Measurements from ENCODE around the gene BMP8B. TPM values are rescaled to one million over a fixed set of nuclear protein-coding genes. Genes with fewer than 3 reads are reported as not detected.
"Not testable (repeated sequence)": the region's sequence is repeated elsewhere in the genome, so short reads cannot be mapped to it uniquely, and the experiment has no call there.

Gene BMP8B
- total and polyA plus RNA-seq, 2 experiments from 2014 or later: not detected

- no peaks in the 10 kb centered on the region for H3K9me3 ChIP-seq (ENCODE audit: low read depth)
- H3K9me2 ChIP-seq (ENCODE audit: insufficient read depth): no peaks in the 10 kb centered on the region
- WGBS, 2 experiments (ENCODE audit: low coverage in 1 of 2, low lambda C conversion rate in 2 of 2, missing lambda C conversion rate in 2 of 2): 45 to 48% methylated on average over 2 of the region's 2 CpGs
- no peak overlapping the region for H3K4me3 ChIP-seq
- H3K27me3 ChIP-seq (replicated peaks; ENCODE audit: insufficient read depth): peaks cover 22% of the 10 kb centered on the region
- no peak overlapping the region for H2AFZ ChIP-seq
- no peaks in the 10 kb centered on the region for H3K36me3 ChIP-seq (ENCODE audit: low read depth)
- H3K27ac ChIP-seq: no peak overlapping the region
- no peaks in the 10 kb centered on the region for H3K79me2 ChIP-seq (ENCODE audit: insufficient read depth)
- H3K4me1 ChIP-seq (ENCODE audit: insufficient read depth): no peaks in the 10 kb centered on the region
- H3K9ac ChIP-seq: no peak overlapping the region
- TF ChIP-seq EZH2 (IDR thresholded peaks at IDR 0.05; ENCODE audit: insufficient read depth, poor library complexity, severe bottlenecking) (no peak), EZH2phosphoT487 (IDR thresholded peaks at IDR 0.05; ENCODE audit: insufficient read depth, low read depth) (no peak)
- H3F3A ChIP-seq (ENCODE audit: insufficient read depth): no peaks in the 10 kb centered on the region
- H3K4me2 ChIP-seq (ENCODE audit: unreplicated experiment): no peak overlapping the region
- no peaks in the 10 kb centered on the region for H4K20me1 ChIP-seq (ENCODE audit: insufficient read depth)
- in situ Hi-C loops (cut with MboI): no loop called here
- no peak for DNase-seq
Observed at GRCh38 chr1:39781349-39781715, 7.3 kb downstream of the BMP8B start.

- no peak overlapping the region for H3K4me3 ChIP-seq
- no peaks in the 10 kb centered on the region for H3K79me2 ChIP-seq (ENCODE audit: insufficient read depth)
- DNase-seq: no peak
- in situ Hi-C loops (cut with MboI): no loop called here
- no peaks in the 10 kb centered on the region for H3K4me1 ChIP-seq (ENCODE audit: insufficient read depth)
- no peaks in the 10 kb centered on the region for H3K9me3 ChIP-seq (ENCODE audit: low read depth)
- no peak overlapping the region for H3K27ac ChIP-seq
- peaks cover 22% of the 10 kb centered on the region for H3K27me3 ChIP-seq (replicated peaks; ENCODE audit: insufficient read depth)
- H4K20me1 ChIP-seq (ENCODE audit: insufficient read depth): no peaks in the 10 kb centered on the region
- no peak for TF ChIP-seq EZH2 (IDR thresholded peaks at IDR 0.05; ENCODE audit: insufficient read depth, poor library complexity, severe bottlenecking)
- TF ChIP-seq EZH2phosphoT487 (IDR thresholded peaks at IDR 0.05; ENCODE audit: insufficient read depth, low read depth): no peak
- H3K4me2 ChIP-seq (ENCODE audit: unreplicated experiment): no peak overlapping the region
- no peak overlapping the region for H3K9ac ChIP-seq
- H3K36me3 ChIP-seq (ENCODE audit: low read depth): no peaks in the 10 kb centered on the region
- no peaks in the 10 kb centered on the region for H3F3A ChIP-seq (ENCODE audit: insufficient read depth)
- WGBS, 2 experiments (ENCODE audit: low coverage in 1 of 2, low lambda C conversion rate in 2 of 2, missing lambda C conversion rate in 2 of 2): 69 to 75% methylated on average over 5 of the region's 5 CpGs
- no peaks in the 10 kb centered on the region for H3K9me2 ChIP-seq (ENCODE audit: insufficient read depth)
- H2AFZ ChIP-seq: no peak overlapping the region
Observed at GRCh38 chr1:39779821-39780220, 8.8 kb downstream of the BMP8B start.

GRCh38 chr1:39779137-39779536 lies 9.5 kb downstream of the BMP8B start:
- Histone ChIP-seq H3K9me2 (ENCODE audit: insufficient read depth) (no peaks in the 10 kb centered on the region), H3K9me3 (ENCODE audit: low read depth) (no peaks in the 10 kb centered on the region), H2AFZ (no peak overlapping the region), H3K27ac (no peak overlapping the region), H3K27me3 (replicated peaks; ENCODE audit: insufficient read depth) (peaks cover 22% of the 10 kb centered on the region), H3K4me3 (no peak overlapping the region), H3K79me2 (ENCODE audit: insufficient read depth) (no peaks in the 10 kb centered on the region), H3K4me2 (ENCODE audit: unreplicated experiment) (no peak overlapping the region), H3K9ac (no peak overlapping the region), H3F3A (ENCODE audit: insufficient read depth) (no peaks in the 10 kb centered on the region), H3K36me3 (ENCODE audit: low read depth) (no peaks in the 10 kb centered on the region), H4K20me1 (ENCODE audit: insufficient read depth) (no peaks in the 10 kb centered on the region), H3K4me1 (ENCODE audit: insufficient read depth) (no peaks in the 10 kb centered on the region)
- no peak for TF ChIP-seq EZH2 (IDR thresholded peaks at IDR 0.05; ENCODE audit: insufficient read depth, poor library complexity, severe bottlenecking)
- TF ChIP-seq EZH2phosphoT487 (IDR thresholded peaks at IDR 0.05; ENCODE audit: insufficient read depth, low read depth): no peak
- in situ Hi-C loops (cut with MboI): no loop called here
- 89 to 95% methylated on average over 7 of the region's 7 CpGs for WGBS, 2 experiments (ENCODE audit: low coverage in 1 of 2, low lambda C conversion rate in 2 of 2, missing lambda C conversion rate in 2 of 2)
- no peak for DNase-seq

GRCh38 chr1:39778463-39779099 lies 10.1 kb downstream of the BMP8B start:
- H3K9me2 ChIP-seq (ENCODE audit: insufficient read depth); H3K36me3 ChIP-seq (ENCODE audit: low read depth); H2AFZ ChIP-seq; H3K4me1 ChIP-seq (ENCODE audit: insufficient read depth); DNase-seq; H4K20me1 ChIP-seq (ENCODE audit: insufficient read depth); H3K9ac ChIP-seq; H3K9me3 ChIP-seq (ENCODE audit: low read depth); in situ Hi-C loops (cut with MboI); H3K27ac ChIP-seq; H3F3A ChIP-seq (ENCODE audit: insufficient read depth); H3K79me2 ChIP-seq (ENCODE audit: insufficient read depth); H3K4me3 ChIP-seq; H3K4me2 ChIP-seq (ENCODE audit: unreplicated experiment): not testable (repeated sequence)
- 57% methylated on average over 10 to 12 of the region's 12 CpGs for WGBS, 2 experiments (ENCODE audit: low coverage in 1 of 2, low lambda C conversion rate in 2 of 2, missing lambda C conversion rate in 2 of 2)
- peaks cover 22% of the 10 kb centered on the region for H3K27me3 ChIP-seq (replicated peaks; ENCODE audit: insufficient read depth)

GRCh38 chr1:39777896-39778295 lies 10.8 kb downstream of the BMP8B start:
- H2AFZ ChIP-seq; H3K9me3 ChIP-seq (ENCODE audit: low read depth); H4K20me1 ChIP-seq (ENCODE audit: insufficient read depth); H3K4me2 ChIP-seq (ENCODE audit: unreplicated experiment); H3K27ac ChIP-seq; DNase-seq; H3K36me3 ChIP-seq (ENCODE audit: low read depth); H3K9ac ChIP-seq; H3K4me1 ChIP-seq (ENCODE audit: insufficient read depth); H3F3A ChIP-seq (ENCODE audit: insufficient read depth); in situ Hi-C loops (cut with MboI); H3K4me3 ChIP-seq; H3K9me2 ChIP-seq (ENCODE audit: insufficient read depth); H3K79me2 ChIP-seq (ENCODE audit: insufficient read depth): not testable (repeated sequence)
- 71 to 84% methylated on average over 11 to 14 of the region's 17 CpGs for WGBS, 2 experiments (ENCODE audit: low coverage in 1 of 2, low lambda C conversion rate in 2 of 2, missing lambda C conversion rate in 2 of 2)
- H3K27me3 ChIP-seq (replicated peaks; ENCODE audit: insufficient read depth): peaks cover 19% of the 10 kb centered on the region

All from GM23248 (cell line).